Measurements from ENCODE around the gene RAVER1.

DNA sequence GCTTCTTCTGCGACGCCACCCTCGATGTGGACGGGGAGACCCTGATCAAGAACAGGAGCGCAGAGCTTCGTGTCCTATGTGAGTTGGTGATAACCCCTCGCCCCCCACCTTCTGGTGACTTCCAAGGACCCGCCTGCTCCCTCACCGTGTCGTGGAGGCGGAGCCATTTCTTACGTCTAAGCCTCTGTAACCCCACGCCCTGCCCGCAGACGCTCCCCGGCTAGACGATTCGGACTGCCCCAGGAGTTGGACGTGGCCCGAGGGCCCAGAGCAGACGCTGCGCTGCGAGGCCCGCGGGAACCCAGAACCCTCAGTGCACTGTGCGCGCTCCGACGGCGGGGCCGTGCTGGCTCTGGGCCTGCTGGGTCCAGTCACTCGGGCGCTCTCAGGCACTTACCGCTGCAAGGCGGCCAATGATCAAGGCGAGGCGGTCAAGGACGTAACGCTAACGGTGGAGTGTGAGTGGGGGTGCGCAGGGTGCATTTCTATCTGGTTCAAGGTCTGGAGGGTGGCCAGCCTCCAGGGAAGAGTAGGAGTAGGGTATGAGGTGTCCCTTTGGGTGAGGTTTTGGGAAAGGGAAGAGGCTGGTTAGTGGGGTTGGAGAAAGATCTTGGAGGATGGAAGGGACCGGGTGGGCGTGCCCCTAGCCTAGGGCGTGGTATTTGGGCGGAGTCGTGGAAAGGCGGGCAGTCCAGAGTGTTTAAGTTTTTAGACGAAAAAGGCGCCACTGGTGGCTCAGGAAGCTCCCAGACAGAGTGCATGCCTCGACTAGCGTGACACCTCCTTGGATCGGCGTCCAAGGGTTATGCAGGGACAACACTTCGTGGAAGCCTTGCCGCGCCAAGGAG, 40.3 kb downstream of the RAVER1 start:
- TF ChIP-seq, protein P1, sequence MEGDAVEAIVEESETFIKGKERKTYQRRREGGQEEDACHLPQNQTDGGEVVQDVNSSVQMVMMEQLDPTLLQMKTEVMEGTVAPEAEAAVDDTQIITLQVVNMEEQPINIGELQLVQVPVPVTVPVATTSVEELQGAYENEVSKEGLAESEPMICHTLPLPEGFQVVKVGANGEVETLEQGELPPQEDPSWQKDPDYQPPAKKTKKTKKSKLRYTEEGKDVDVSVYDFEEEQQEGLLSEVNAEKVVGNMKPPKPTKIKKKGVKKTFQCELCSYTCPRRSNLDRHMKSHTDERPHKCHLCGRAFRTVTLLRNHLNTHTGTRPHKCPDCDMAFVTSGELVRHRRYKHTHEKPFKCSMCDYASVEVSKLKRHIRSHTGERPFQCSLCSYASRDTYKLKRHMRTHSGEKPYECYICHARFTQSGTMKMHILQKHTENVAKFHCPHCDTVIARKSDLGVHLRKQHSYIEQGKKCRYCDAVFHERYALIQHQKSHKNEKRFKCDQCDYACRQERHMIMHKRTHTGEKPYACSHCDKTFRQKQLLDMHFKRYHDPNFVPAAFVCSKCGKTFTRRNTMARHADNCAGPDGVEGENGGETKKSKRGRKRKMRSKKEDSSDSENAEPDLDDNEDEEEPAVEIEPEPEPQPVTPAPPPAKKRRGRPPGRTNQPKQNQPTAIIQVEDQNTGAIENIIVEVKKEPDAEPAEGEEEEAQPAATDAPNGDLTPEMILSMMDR (IDR thresholded peaks at IDR 0.05) = no peak
- TF ChIP-seq EZH2 (IDR thresholded peaks at IDR 0.05; ENCODE audit: borderline replicate concordance, insufficient read depth, low read depth, low read length, poor library complexity, severe bottlenecking) = no peak
